Tongue (tissue), 2 donors: ENCODE data around the gene PLXNB3. TPM values are rescaled to one million over a fixed set of nuclear protein-coding genes. Genes with fewer than 3 reads are reported as not detected.
"Not testable (repeated sequence)": the region's sequence is repeated elsewhere in the genome, so short reads cannot be mapped to it uniquely, and the experiment has no call there.

Source experiments
- DNase-seq: peaks from one replicate; pipeline ENCODE4 v3.0.0-alpha.2; 2015
- total RNA-seq: library from RNA; depleted of rRNA; stranded (reverse); fragments of >200 nt; gene quantifications from one replicate; pipeline ENCODE4 v1.2.3, GENCODE V29; 2014

Gene PLXNB3
- total RNA-seq, 1 donor from 2014 or later = 6.8 TPM

DNA sequence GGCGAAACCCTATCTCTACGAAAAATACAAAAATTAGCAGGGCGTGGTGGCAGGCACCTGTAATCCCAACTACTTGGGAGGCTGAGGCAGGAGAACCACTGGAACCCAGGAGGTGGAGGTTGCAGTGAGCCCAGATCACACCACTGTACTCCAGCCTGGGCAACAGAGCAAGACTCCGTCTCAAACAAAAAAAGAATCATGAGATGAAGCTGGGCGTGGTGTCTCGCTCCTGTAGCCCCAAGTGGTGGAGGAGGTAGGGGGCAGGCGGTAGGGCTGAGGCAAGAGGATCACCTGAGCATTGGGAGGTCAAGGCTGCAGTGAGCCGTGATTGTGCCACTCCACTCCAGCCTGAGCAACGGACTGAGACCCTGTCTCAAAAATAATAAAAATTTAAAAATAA lies 54.0 kb downstream of the PLXNB3 start:
- not testable (repeated sequence) for DNase-seq

DNA sequence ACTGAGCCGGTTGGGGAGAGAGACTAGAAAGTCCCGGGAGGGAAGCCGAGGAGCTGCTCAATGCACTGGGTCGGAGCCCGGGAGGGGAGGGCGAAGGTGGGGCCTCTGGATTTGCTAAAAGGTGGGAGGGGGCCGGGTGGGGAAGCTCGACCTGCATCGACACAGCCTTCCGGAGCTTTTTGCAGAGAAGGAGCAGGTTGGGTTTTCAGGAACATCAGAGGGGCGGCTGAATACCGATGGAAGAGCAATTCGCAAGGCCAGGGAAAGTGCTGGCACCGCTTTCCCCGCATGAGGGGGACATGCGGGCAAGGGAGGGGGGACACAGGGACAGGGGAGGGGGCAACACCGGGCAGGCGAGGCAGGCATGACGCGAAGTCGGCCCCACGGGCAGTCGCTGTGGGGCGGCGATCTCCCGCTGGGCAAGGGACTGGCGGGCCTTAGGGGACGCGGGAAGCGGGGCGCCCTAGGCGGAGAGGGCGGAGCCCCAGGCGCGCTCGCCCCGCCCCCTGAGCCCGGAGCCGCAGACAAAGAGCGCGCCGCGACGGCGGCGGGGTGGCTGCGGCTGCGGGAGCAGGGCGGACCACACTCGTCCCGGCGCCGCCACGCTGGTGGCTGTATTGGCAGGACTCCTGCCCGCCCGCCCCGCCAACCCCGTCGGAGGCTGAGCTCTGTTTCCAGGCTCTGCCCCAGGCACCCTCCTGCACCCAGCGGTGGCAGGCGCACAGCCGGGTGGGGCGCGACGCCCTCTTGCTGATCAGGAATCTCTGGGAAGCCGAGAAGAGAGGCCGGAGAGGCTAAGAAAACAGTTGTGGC lies 54.7 kb downstream of the PLXNB3 start:
- peak; percentile 50 for DNase-seq

DNA sequence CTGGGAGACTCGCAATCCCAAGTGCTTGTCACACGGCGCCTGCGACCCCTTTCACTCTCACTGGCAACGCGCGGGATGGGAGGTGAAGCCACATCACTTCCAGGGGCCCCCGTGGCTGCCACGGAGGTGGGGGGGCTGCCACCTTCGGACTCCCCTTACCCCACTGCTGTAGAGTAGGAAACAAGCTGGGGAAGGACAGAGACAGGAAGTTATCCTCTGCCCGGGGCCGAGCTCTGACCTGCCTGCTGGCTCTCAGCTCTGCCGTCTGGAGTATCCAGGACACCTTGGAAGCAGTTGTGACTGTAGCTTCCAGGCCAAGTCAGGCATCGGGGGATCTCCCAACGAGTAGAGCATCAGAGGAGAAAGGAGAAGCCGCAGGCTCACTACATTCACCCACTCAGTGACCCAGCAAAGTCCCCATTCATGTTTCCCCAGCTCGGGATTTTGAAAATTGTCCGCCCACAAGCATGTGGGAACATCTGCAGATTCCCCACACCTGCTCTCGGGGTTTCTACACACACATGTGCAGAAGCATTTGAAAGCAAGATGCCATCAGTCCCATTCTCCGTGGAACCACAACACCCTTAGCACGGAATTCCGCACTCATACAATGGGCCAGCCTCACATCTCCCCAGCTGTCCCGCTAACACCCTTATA lies 55.5 kb downstream of the PLXNB3 start:
- DNase-seq = no peak

DNA sequence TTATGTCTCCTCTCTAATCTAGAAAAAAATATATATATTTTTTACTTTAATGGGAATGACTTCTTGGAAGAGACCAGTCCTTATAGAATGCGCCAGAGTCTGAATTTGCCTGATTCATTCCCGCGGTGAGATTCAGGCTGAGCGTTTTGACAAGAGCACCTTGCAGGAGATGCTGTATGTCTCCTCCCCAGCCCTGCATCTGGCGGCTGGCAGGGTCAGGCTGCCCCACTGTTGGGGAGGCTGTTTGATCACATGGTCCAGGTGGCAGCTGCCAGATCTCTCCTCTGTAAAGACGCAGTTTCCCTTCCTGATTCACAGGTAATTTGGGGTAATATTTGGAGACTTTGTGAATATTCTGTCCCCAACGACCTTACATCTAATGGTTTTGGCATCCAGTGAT lies 56.6 kb downstream of the PLXNB3 start:
- no peak for DNase-seq

DNA sequence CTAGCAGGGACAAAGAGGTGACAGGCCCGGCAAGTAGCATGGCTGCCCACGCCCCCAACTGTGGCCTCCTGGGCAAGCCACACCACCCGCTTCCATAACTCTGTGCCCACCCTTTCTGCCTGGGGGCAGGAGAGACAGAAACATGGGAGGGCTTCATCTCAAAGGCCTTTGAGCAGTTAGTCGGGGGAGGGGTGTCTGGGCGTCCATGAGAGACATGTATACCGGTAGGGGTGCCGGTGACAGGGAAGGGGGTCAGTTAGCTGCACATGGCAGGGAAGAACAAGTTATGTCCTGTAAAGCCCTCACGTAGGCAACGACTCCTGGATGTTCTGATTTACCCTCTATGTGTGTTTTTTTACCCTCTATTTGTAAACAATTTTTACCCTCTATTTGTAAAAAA lies 57.0 kb downstream of the PLXNB3 start:
- DNase-seq = no peak

DNA sequence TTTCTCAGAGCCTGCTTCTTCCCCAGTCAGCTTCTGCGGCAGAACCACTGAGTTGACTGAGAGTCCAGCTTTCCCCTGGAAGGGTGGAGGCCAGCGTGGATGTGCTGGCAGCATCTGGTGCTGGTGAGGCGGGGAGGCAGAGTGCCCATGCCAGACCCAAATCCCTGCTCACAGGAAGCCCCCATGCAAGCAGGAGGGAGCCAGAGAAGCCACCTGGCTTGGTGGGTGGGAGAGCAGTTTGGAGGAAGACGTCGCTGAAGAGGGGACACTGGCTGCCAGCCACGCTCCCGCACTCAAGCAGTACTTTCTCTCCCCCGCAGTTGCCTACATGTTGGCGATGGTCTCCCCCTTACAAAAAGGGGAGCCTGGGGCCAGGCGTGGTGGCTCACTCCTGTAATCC lies 60.3 kb downstream of the PLXNB3 start:
- DNase-seq = no peak

DNA sequence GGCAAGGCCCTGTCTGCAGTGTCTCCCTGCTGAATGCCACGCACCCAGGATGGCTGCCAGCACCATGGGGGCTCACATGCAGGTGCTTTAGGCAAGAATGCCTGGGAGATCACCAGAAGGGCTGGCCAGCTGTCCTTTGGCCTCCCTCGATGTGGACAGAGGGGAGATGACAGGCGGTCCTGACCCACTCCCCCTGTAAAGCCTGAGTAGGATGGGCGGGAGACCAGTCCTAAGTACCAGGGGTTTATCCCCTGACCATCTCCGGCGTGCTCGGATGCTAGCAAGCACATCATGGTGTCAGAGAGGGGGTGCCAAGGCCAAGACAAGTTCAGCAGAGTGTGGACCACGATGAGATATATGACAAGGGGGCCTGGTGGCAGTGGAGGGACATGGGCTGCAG lies 61.0 kb downstream of the PLXNB3 start:
- DNase-seq = no peak

Other genes starting within 250 kb of the PLXNB3 start
- 0.41 TPM for gene ATP2B3, start 246.6 kb upstream of the PLXNB3 start, total RNA-seq
- gene CCNQ, start 165.1 kb upstream of the PLXNB3 start, total RNA-seq = 11.1 TPM
- not detected for gene DUSP9, start 117.0 kb upstream of the PLXNB3 start, total RNA-seq
- gene PNCK, start 90.4 kb upstream of the PLXNB3 start, total RNA-seq = 0.92 TPM
- gene SLC6A8, start 76.3 kb upstream of the PLXNB3 start, total RNA-seq = 26.9 TPM
- gene BCAP31, start 39.9 kb upstream of the PLXNB3 start, total RNA-seq = 84.2 TPM
- 12.0 TPM for gene ABCD1, start 39.4 kb upstream of the PLXNB3 start, total RNA-seq
- gene SRPK3, start 16.8 kb downstream of the PLXNB3 start, total RNA-seq = 81.4 TPM
- 61.1 TPM for gene IDH3G, start 30.1 kb downstream of the PLXNB3 start, total RNA-seq
- 46.4 TPM for gene SSR4, start 30.4 kb downstream of the PLXNB3 start, total RNA-seq
- 4.1 TPM for gene PDZD4, start 66.3 kb downstream of the PLXNB3 start, total RNA-seq
- 17.5 TPM for gene L1CAM, start 121.9 kb downstream of the PLXNB3 start, total RNA-seq
- 1.7 TPM for gene AVPR2, start 140.4 kb downstream of the PLXNB3 start, total RNA-seq
- 19.6 TPM for gene ARHGAP4, start 162.0 kb downstream of the PLXNB3 start, total RNA-seq
- 47.8 TPM for gene NAA10, start 170.8 kb downstream of the PLXNB3 start, total RNA-seq
- 5.2 TPM for gene RENBP, start 180.4 kb downstream of the PLXNB3 start, total RNA-seq
- 25.2 TPM for gene HCFC1, start 207.6 kb downstream of the PLXNB3 start, total RNA-seq
- 9.4 TPM for gene TMEM187, start 208.5 kb downstream of the PLXNB3 start, total RNA-seq